BJ (cell line): ENCODE measurements around the gene ARL6IP4. TPM values are rescaled to one million over a fixed set of nuclear protein-coding genes. Genes with fewer than 3 reads are reported as not detected.

Experiments used
- CTCF ChIA-PET: fragments of 350-600 bp; formaldehyde crosslinking; extraction: SDS; loops from one replicate; lab custom pipeline; 2021; ENCODE audit warnings: antibody characterized with exemption, inconsistent platforms; lab: Yijun Ruan, JAX
- POLR2A ChIA-PET: fragments of 300-600 bp; sonication (Branson Sonifier 250); formaldehyde crosslinking; extraction: SDS; loops from one replicate; lab custom pipeline; 2021; ENCODE audit warnings: antibody characterized with exemption; lab: Charles Lee
- DNase-seq: peaks from one replicate; pipeline ENCODE4 v3.0.0-alpha.2; 2011; ENCODE audit warnings: low read depth
- H3K27me3 ChIP-seq: 2 replicates; pipeline ENCODE4 v1.6.0; 2011; ENCODE audit warnings: low read length; ENCODE audit not compliant: control insufficient read depth, insufficient read depth
- H3K36me3 ChIP-seq: 2 replicates; pipeline ENCODE4 v1.5.1; 2011; ENCODE audit warnings: low read length; ENCODE audit not compliant: control insufficient read depth, insufficient read depth
- H3K4me3 ChIP-seq: 2 replicates; pipeline ENCODE4 v1.5.1; 2011; ENCODE audit warnings: low read depth, mild to moderate bottlenecking, control low read depth, low read length
- polyA plus RNA-seq: library from polyadenylated mRNA; depleted of rRNA; stranded (reverse); fragments of >200 nt; gene quantifications from 2 replicates; pipeline ENCODE4 v1.2.3, GENCODE V29; 2011
- TF ChIP-seq, protein P1 (sequence below): IDR thresholded peaks from 2 replicates; pipeline ENCODE4 v1.5.1; 2011; ENCODE audit warnings: low read depth, mild to moderate bottlenecking, control low read depth, inconsistent platforms, low read length, moderate library complexity; ENCODE audit not compliant: insufficient read depth

ARL6IP4 gene
- polyA plus RNA-seq, 1 experiment: 190 TPM

DNA sequence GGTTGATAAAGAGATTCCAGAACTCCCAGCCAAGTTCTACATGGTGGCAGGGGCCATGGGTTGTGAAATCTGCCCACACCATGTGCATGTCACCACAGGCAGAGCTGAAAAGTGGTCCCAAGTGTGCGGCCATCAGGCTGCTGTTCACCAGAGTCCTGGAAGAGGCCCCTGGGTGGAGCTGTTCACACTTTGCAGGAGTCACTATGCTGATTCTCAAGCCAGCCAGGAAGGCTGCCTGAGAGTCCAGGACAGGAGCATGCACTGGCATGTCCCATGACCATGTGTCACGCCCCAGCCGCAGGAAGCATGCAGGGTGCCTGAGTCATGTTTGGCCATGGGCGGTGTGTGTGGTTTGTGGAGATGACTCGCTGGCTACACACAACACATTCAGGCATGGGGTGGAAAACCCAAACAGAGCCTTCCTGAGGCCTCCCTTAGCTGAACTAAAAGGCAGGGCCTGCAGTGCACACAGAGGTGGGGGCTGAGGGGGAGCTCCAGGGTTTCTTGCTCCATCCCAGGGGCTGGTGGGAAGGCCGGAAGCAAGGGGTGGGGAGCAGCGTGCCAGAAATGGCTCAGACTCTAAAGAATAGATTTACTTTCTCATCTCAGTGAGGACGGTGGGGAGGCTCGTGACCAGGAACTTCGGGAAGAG lies 33.7 kb upstream of the ARL6IP4 start:
- TF ChIP-seq, protein P1, sequence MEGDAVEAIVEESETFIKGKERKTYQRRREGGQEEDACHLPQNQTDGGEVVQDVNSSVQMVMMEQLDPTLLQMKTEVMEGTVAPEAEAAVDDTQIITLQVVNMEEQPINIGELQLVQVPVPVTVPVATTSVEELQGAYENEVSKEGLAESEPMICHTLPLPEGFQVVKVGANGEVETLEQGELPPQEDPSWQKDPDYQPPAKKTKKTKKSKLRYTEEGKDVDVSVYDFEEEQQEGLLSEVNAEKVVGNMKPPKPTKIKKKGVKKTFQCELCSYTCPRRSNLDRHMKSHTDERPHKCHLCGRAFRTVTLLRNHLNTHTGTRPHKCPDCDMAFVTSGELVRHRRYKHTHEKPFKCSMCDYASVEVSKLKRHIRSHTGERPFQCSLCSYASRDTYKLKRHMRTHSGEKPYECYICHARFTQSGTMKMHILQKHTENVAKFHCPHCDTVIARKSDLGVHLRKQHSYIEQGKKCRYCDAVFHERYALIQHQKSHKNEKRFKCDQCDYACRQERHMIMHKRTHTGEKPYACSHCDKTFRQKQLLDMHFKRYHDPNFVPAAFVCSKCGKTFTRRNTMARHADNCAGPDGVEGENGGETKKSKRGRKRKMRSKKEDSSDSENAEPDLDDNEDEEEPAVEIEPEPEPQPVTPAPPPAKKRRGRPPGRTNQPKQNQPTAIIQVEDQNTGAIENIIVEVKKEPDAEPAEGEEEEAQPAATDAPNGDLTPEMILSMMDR: peak; percentile 64
- Histone ChIP-seq H3K27me3 (no peaks in the 10 kb centered on the region), H3K4me3 (no peak overlapping the region), H3K36me3 (no peaks in the 10 kb centered on the region)
- ChIA-PET POLR2A (no interaction called here), CTCF (interaction anchor here (1.0 to 15.1 kb wide), 8 partner anchors 9 to 292 kb away, joined by 3 to 275 read pairs (median 5); no protein-coding TSS in a partner anchor)
- DNase-seq: peak; percentile 98

DNA sequence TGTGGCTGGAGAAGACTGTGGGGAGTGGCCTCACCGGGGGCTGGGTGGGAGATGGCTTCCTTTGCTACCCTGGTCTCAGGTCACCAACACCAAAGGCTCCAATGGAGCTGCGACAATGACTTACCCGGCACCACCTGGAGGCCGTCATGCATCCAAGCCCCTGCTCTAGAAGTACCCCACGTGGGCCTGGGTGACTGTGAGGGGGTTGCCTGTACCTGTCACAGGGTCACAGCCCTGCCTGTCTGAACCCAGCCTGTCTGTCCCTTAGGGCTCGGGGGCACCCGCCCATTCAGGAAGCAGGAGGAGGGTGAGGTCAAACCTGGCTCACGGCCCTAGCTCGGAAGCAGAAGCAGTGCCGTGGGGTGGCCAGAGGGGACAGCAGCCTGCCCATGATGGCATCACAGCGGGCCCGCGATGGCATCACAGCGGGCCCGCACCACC lies 33.1 kb upstream of the ARL6IP4 start:
- DNase-seq: no peak
- no peak overlapping the region for H3K4me3 ChIP-seq
- TF ChIP-seq, protein P1: no peak
- no peaks in the 10 kb centered on the region for H3K27me3 ChIP-seq
- H3K36me3 ChIP-seq: no peaks in the 10 kb centered on the region
- POLR2A ChIA-PET: no interaction called here
- CTCF ChIA-PET: interaction anchor here (1.0 to 15.1 kb wide), 7 partner anchors 10 to 170 kb away, joined by 3 to 275 read pairs (median 5); no protein-coding TSS in a partner anchor

DNA sequence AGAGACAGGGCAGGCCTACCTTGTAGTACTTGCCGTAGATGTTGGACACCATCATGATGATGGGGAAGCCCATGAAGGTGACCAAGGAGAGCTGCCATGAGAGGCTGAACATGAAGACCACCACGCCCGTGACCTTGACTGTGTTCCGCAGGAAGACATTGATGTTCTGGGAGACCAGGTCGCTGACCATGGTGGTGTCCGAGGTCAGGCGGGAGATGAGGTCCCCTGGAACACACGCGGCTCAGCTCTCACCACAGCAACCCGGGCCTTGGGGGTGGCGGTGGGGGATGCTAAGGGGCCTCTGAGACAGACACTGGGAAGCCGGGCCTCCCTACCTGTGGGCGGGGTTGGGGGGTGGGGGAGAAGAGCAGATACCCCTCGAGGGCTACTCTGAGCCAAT lies 31.9 kb upstream of the ARL6IP4 start:
- TF ChIP-seq, protein P1: no peak
- no peak for DNase-seq
- CTCF ChIA-PET: interaction anchor here (1.4 to 15.1 kb wide), 3 partner anchors 71 to 88 kb away, joined by 3 to 275 read pairs (median 5); no protein-coding TSS in a partner anchor
- H3K36me3 ChIP-seq: no peaks in the 10 kb centered on the region
- POLR2A ChIA-PET: no interaction called here
- no peak overlapping the region for H3K4me3 ChIP-seq
- no peaks in the 10 kb centered on the region for H3K27me3 ChIP-seq

DNA sequence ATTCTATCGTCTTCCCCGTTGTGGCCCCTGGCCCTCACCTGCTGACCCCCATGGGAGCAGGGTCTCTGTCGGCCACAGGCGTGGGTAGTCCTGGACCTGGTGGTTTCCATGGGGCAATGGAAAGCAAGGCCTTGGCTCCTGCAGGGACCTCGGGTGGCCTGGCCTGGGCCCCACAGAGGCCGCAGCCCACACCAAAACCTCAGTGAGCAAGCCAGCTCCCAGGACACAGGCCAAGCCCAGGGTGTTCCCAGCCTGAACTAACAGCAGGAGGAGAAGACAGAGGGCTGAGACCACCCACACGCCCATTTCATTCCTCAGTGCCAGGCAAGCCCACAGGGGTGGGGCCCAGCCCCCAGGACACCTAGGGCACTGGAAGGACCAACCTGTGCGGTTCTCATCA lies 31.1 kb upstream of the ARL6IP4 start:
- CTCF ChIA-PET: interaction anchor here (0.7 to 15.1 kb wide), 7 partner anchors 72 to 289 kb away, joined by 3 to 275 read pairs (median 3); no protein-coding TSS in a partner anchor
- H3K4me3 ChIP-seq: no peak overlapping the region
- TF ChIP-seq, protein P1: no peak
- POLR2A ChIA-PET: no interaction called here
- no peaks in the 10 kb centered on the region for H3K27me3 ChIP-seq
- H3K36me3 ChIP-seq: no peaks in the 10 kb centered on the region
- no peak for DNase-seq

DNA sequence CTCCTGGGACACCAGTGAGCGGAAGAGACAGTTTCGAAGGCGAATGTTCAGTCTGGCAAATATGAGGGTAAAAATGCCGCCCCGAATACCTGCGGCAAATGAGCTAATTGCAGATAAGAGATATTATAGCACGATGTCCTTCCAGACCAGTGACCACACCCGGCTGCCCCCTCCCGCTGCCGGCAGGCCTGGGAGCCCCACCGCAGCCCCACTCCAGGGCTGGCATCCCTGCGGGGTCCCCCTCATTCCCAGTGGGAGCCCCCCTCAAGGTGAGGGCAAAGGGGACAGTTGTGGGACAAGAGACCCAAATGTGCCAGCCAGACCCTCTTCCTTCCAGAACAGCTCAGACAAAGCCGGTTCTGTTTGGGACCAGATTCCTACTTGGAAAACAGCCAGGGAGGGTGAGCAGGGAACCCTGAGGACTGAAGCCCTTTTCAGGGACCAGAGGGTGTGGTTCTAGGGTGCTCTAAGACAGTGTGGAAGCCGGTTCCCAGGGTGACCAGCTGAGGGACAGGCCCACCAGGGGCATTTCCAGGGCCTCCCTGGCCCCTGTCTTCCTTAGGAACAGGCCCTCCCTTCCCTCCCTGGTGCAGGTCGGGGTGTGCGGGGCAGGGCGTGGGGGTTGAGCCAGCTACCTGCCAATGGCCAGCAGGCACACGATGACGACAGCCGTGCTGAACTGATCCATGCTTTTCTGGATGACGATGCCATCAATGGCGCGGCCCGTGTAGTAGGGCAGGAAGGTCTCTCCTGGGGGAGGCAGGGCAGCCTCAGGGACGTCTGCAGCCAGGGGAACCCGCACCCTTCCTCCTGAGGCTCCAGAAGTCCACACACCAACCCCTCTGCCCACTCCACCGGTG lies 30.4 kb upstream of the ARL6IP4 start:
- Histone ChIP-seq H3K4me3 (no peak overlapping the region), H3K36me3 (no peaks in the 10 kb centered on the region), H3K27me3 (no peaks in the 10 kb centered on the region)
- DNase-seq: no peak
- TF ChIP-seq, protein P1: no peak
- ChIA-PET CTCF (interaction anchor here (0.7 to 15.1 kb wide), 6 partner anchors 81 to 288 kb away, joined by 3 to 275 read pairs (median 3); no protein-coding TSS in a partner anchor), POLR2A (no interaction called here)
